A673 (cell line): ENCODE results near the gene CDC25B. TPM values are rescaled to one million over a fixed set of nuclear protein-coding genes. Genes with fewer than 3 reads are reported as not detected.
"Not testable (repeated sequence)": the region's sequence is repeated elsewhere in the genome, so short reads cannot be mapped to it uniquely, and the experiment has no call there.

Experiments
- BruUV-seq: library from RNA; stranded (reverse); fragments of 400-500 nt; replicated peaks from 2 replicates; lab custom pipeline; 2021; lab: Mats Ljungman, UMichigan
- CTCF ChIA-PET: fragments of 300-600 bp; sonication (Branson Sonifier 250); formaldehyde crosslinking; loops from one replicate; lab custom pipeline; 2022; ENCODE audit warnings: antibody characterized with exemption; lab: Charles Lee
- POLR2A ChIA-PET: fragments of 300-600 bp; sonication (Branson Sonifier 250); formaldehyde crosslinking; loops from one replicate; lab custom pipeline; 2022; ENCODE audit warnings: antibody characterized with exemption; ENCODE audit not compliant: low non-redundant PET; lab: Charles Lee
- DNase-seq: peaks from one replicate; pipeline ENCODE4 v3.0.0-alpha.2; 2015; ENCODE audit warnings: low spot score
- H3K27ac ChIP-seq: fragments of 200-600 bp; sonication (generic); 2 replicates; pipeline ENCODE4 v1.5.1; 2016; ENCODE audit warnings: mixed run types, low read depth, mild to moderate bottlenecking, mixed read lengths, antibody characterized with exemption, low read length; ENCODE audit not compliant: poor library complexity, severe bottlenecking
- H3K27me3 ChIP-seq: fragments of 200-600 bp; sonication (generic); replicated peaks from 2 replicates; pipeline ENCODE4 v1.6.1; 2017; ENCODE audit warnings: mixed run types, low read depth, mild to moderate bottlenecking, mixed read lengths, antibody characterized with exemption, low read length; ENCODE audit not compliant: insufficient read depth, poor library complexity
- H3K36me3 ChIP-seq: fragments of 200-600 bp; sonication (generic); 2 replicates; pipeline ENCODE4 v1.6.1; 2016; ENCODE audit warnings: mixed run types, mild to moderate bottlenecking, mixed read lengths, antibody characterized with exemption, low read length; ENCODE audit not compliant: insufficient read depth, poor library complexity, severe bottlenecking
- H3K4me1 ChIP-seq: fragments of 200-600 bp; sonication (generic); 2 replicates; pipeline ENCODE4 v1.6.1; 2017; ENCODE audit warnings: mixed run types, mild to moderate bottlenecking, mixed read lengths, antibody characterized with exemption, low read length; ENCODE audit not compliant: insufficient read depth, poor library complexity, severe bottlenecking
- H3K4me3 ChIP-seq: fragments of 200-600 bp; sonication (generic); 2 replicates; pipeline ENCODE4 v1.5.1; 2016; ENCODE audit warnings: low read depth, mixed run types, mild to moderate bottlenecking, mixed read lengths, low read length; ENCODE audit not compliant: poor library complexity, severe bottlenecking
- H3K9me3 ChIP-seq: fragments of 200-600 bp; sonication (generic); 2 replicates; pipeline ENCODE4 v1.6.1; 2016; ENCODE audit warnings: mixed run types, low read depth, mild to moderate bottlenecking, mixed read lengths, antibody characterized with exemption, low read length; ENCODE audit not compliant: poor library complexity, severe bottlenecking
- CTCF ChIP-seq: fragments of 300-800, 200-600 bp; sonication (generic); conservative IDR thresholded peaks from 2 replicates; pipeline ENCODE4 v1.5.1; 2017; ENCODE audit warnings: low read depth, mild to moderate bottlenecking, antibody characterized with exemption, low read length, moderate library complexity, mixed read lengths
- EZH2 ChIP-seq: fragments of 200-600 bp; sonication (generic); IDR thresholded peaks from 2 replicates; pipeline ENCODE4 v1.6.1; 2017; ENCODE audit warnings: borderline replicate concordance, low read depth, mild to moderate bottlenecking, mixed read lengths, antibody characterized with exemption, low read length; ENCODE audit not compliant: poor library complexity, severe bottlenecking
- intact Hi-C: fragments of 100-400 bp; cut with micrococcal nuclease; formaldehyde crosslinking; loops from one replicate; pipeline ENCODE4 v1.10.0; 2022; ENCODE audit not compliant: unreplicated experiment
- total RNA-seq: library from RNA; stranded (reverse); gene quantifications from 2 replicates; pipeline ENCODE4 v1.2.3, GENCODE V29; 2021

The CDC25B gene
- total RNA-seq, 1 experiment from 2014 or later = 119 TPM

GRCh38 chr20:3826420-3826819 is 30.3 kb downstream of the CDC25B start:
- intact Hi-C loops = no loop called here
- POLR2A ChIA-PET = no interaction called here
- peaks cover 6% of the 10 kb centered on the region for H3K36me3 ChIP-seq
- H3K4me1 ChIP-seq = peaks cover under 1% of the 10 kb centered on the region
- no peak for DNase-seq
- no peak overlapping the region for H3K4me3 ChIP-seq
- H3K27ac ChIP-seq = no peak overlapping the region
- no peaks in the 10 kb centered on the region for H3K9me3 ChIP-seq
- BruUV-seq = no TSS peak
- TF ChIP-seq CTCF = no peak
- no peaks in the 10 kb centered on the region for H3K27me3 ChIP-seq
- CTCF ChIA-PET = no interaction called here

GRCh38 chr20:3828798-3829197 is 32.7 kb downstream of the CDC25B start:
- H3K27me3 ChIP-seq = no peaks in the 10 kb centered on the region
- POLR2A ChIA-PET = no interaction called here

GRCh38 chr20:3829891-3830290 is 33.8 kb downstream of the CDC25B start:
- H3K9me3 ChIP-seq, BruUV-seq, H3K27ac ChIP-seq, DNase-seq, H3K36me3 ChIP-seq, H3K4me1 ChIP-seq, H3K4me3 ChIP-seq, POLR2A ChIA-PET, H3K27me3 ChIP-seq, CTCF ChIA-PET, intact Hi-C loops: not testable (repeated sequence)

More at GRCh38 chr20:3828798-3829197, 32.7 kb downstream of the CDC25B start:
- no peaks in the 10 kb centered on the region for H3K4me1 ChIP-seq
- no peak for DNase-seq
- no TSS peak for BruUV-seq
- H3K9me3 ChIP-seq = no peaks in the 10 kb centered on the region
- CTCF ChIA-PET = no interaction called here
- H3K4me3 ChIP-seq = no peak overlapping the region
- H3K27ac ChIP-seq = no peak overlapping the region
- no peaks in the 10 kb centered on the region for H3K36me3 ChIP-seq
- TF ChIP-seq EZH2 (no peak), CTCF (no peak)
- intact Hi-C loops = no loop called here

- TF ChIP-seq EZH2 = no peak
- TF ChIP-seq CTCF = no peak
Measured at GRCh38 chr20:3836132-3836531, 40.0 kb downstream of the CDC25B start.

More at GRCh38 chr20:3836132-3836531, 40.0 kb downstream of the CDC25B start:
- intact Hi-C loops = no loop called here
- POLR2A ChIA-PET = no interaction called here
- H3K4me1 ChIP-seq = no peaks in the 10 kb centered on the region
- H3K27ac ChIP-seq = no peak overlapping the region
- no peaks in the 10 kb centered on the region for H3K36me3 ChIP-seq
- no peak for DNase-seq
- no peak overlapping the region for H3K4me3 ChIP-seq
- no peaks in the 10 kb centered on the region for H3K27me3 ChIP-seq
- no TSS peak for BruUV-seq
- CTCF ChIA-PET = no interaction called here
- no peaks in the 10 kb centered on the region for H3K9me3 ChIP-seq
